Measurements from ENCODE around the gene AMHR2.

Gene AMHR2

GRCh38 chr12:53474077-53474476 lies 50.4 kb downstream of the AMHR2 start:
- H3K27me3 ChIP-seq (ENCODE audit: control insufficient read depth, insufficient read depth, low read length) = no peaks in the 10 kb centered on the region
- peaks cover 97% of the 10 kb centered on the region for H3K36me3 ChIP-seq (ENCODE audit: control insufficient read depth, low read depth, low read length)
- H3K27ac ChIP-seq (ENCODE audit: low read length) = no peak overlapping the region
- no peak overlapping the region for H3K9ac ChIP-seq (ENCODE audit: low read length)
- H3K9me3 ChIP-seq (ENCODE audit: control insufficient read depth, low read depth, low read length) = no peaks in the 10 kb centered on the region
- H3K4me1 ChIP-seq (ENCODE audit: control insufficient read depth, low read depth, low read length) = no peaks in the 10 kb centered on the region
- no peak overlapping the region for H3K4me3 ChIP-seq (ENCODE audit: low read length)

- peaks cover 97% of the 10 kb centered on the region for H3K36me3 ChIP-seq (ENCODE audit: control insufficient read depth, low read depth, low read length)
- no peak overlapping the region for H3K9ac ChIP-seq (ENCODE audit: low read length)
- H3K9me3 ChIP-seq (ENCODE audit: control insufficient read depth, low read depth, low read length) = no peaks in the 10 kb centered on the region
- H3K27ac ChIP-seq (ENCODE audit: low read length) = no peak overlapping the region
- no peaks in the 10 kb centered on the region for H3K4me1 ChIP-seq (ENCODE audit: control insufficient read depth, low read depth, low read length)
- no peak overlapping the region for H3K4me3 ChIP-seq (ENCODE audit: low read length)
- H3K27me3 ChIP-seq (ENCODE audit: control insufficient read depth, insufficient read depth, low read length) = no peaks in the 10 kb centered on the region
These were observed 51.2 kb downstream of the AMHR2 start for GRCh38 chr12:53474819-53475218.

GRCh38 chr12:53476769-53477209 lies 53.1 kb downstream of the AMHR2 start:
- H3K27me3 ChIP-seq (ENCODE audit: control insufficient read depth, insufficient read depth, low read length) = no peaks in the 10 kb centered on the region
- H3K4me1 ChIP-seq (ENCODE audit: control insufficient read depth, low read depth, low read length) = no peaks in the 10 kb centered on the region
- H3K9me3 ChIP-seq (ENCODE audit: control insufficient read depth, low read depth, low read length) = no peaks in the 10 kb centered on the region
- H3K9ac ChIP-seq (ENCODE audit: low read length) = no peak overlapping the region
- no peak overlapping the region for H3K4me3 ChIP-seq (ENCODE audit: low read length)
- H3K27ac ChIP-seq (ENCODE audit: low read length) = peak overlapping the region; percentile 20
- peaks cover 92% of the 10 kb centered on the region for H3K36me3 ChIP-seq (ENCODE audit: control insufficient read depth, low read depth, low read length)

GRCh38 chr12:53478865-53479264 lies 55.2 kb downstream of the AMHR2 start:
- no peaks in the 10 kb centered on the region for H3K9me3 ChIP-seq (ENCODE audit: control insufficient read depth, low read depth, low read length)
- H3K27ac ChIP-seq (ENCODE audit: low read length) = no peak overlapping the region
- H3K9ac ChIP-seq (ENCODE audit: low read length) = no peak overlapping the region

GRCh38 chr12:53479331-53479730 lies 55.7 kb downstream of the AMHR2 start:
- H3K4me3 ChIP-seq (ENCODE audit: low read length) = no peak overlapping the region
- no peaks in the 10 kb centered on the region for H3K9me3 ChIP-seq (ENCODE audit: control insufficient read depth, low read depth, low read length)
- no peak overlapping the region for H3K9ac ChIP-seq (ENCODE audit: low read length)
- H3K27ac ChIP-seq (ENCODE audit: low read length) = no peak overlapping the region
- H3K36me3 ChIP-seq (ENCODE audit: control insufficient read depth, low read depth, low read length) = peaks cover 79% of the 10 kb centered on the region
- no peaks in the 10 kb centered on the region for H3K4me1 ChIP-seq (ENCODE audit: control insufficient read depth, low read depth, low read length)
- no peaks in the 10 kb centered on the region for H3K27me3 ChIP-seq (ENCODE audit: control insufficient read depth, insufficient read depth, low read length)

More at GRCh38 chr12:53478865-53479264, 55.2 kb downstream of the AMHR2 start:
- no peak overlapping the region for H3K4me3 ChIP-seq (ENCODE audit: low read length)
- no peaks in the 10 kb centered on the region for H3K27me3 ChIP-seq (ENCODE audit: control insufficient read depth, insufficient read depth, low read length)
- H3K36me3 ChIP-seq (ENCODE audit: control insufficient read depth, low read depth, low read length) = peaks cover 79% of the 10 kb centered on the region
- no peaks in the 10 kb centered on the region for H3K4me1 ChIP-seq (ENCODE audit: control insufficient read depth, low read depth, low read length)

GRCh38 chr12:53480491-53481442 lies 57.1 kb downstream of the AMHR2 start:
- no peak overlapping the region for H3K27ac ChIP-seq (ENCODE audit: low read length)
- H3K4me1 ChIP-seq (ENCODE audit: control insufficient read depth, low read depth, low read length) = no peaks in the 10 kb centered on the region
- peaks cover 79% of the 10 kb centered on the region for H3K36me3 ChIP-seq (ENCODE audit: control insufficient read depth, low read depth, low read length)
- no peaks in the 10 kb centered on the region for H3K27me3 ChIP-seq (ENCODE audit: control insufficient read depth, insufficient read depth, low read length)
- H3K9ac ChIP-seq (ENCODE audit: low read length) = no peak overlapping the region
- no peak overlapping the region for H3K4me3 ChIP-seq (ENCODE audit: low read length)
- H3K9me3 ChIP-seq (ENCODE audit: control insufficient read depth, low read depth, low read length) = no peaks in the 10 kb centered on the region
